SK-MEL-5 (cell line): ENCODE measurements around the gene PIEZO2. TPM values are rescaled to one million over a fixed set of nuclear protein-coding genes. Genes with fewer than 3 reads are reported as not detected.
A peak's percentile ranks its signal among the peaks of the same experiment; 100 is the strongest.
"Not testable (repeated sequence)": the region's sequence is repeated elsewhere in the genome, so short reads cannot be mapped to it uniquely, and the experiment has no call there.

Experiments
- DNase-seq: peaks from one replicate; pipeline ENCODE4 v3.0.0-alpha.2; 2016; ENCODE audit warnings: low read depth, low spot score
- in situ Hi-C: cut with HindIII; loops from 2 replicates; pipeline ENCODE4 v1.10.0; 2016; ENCODE audit warnings: low sequenced_read_pairs, high pct_unique_total_duplicates, low pct_unique_long_range_greater_than_20kb
- total RNA-seq: library from RNA; depleted of rRNA; stranded (reverse); fragments of >200 nt; shearing (Covaris generic); gene quantifications from 2 replicates; pipeline ENCODE4 v1.2.3, GENCODE V29; 2014

Gene PIEZO2
- total RNA-seq, 1 experiment from 2014 or later = 0.61 TPM

DNA sequence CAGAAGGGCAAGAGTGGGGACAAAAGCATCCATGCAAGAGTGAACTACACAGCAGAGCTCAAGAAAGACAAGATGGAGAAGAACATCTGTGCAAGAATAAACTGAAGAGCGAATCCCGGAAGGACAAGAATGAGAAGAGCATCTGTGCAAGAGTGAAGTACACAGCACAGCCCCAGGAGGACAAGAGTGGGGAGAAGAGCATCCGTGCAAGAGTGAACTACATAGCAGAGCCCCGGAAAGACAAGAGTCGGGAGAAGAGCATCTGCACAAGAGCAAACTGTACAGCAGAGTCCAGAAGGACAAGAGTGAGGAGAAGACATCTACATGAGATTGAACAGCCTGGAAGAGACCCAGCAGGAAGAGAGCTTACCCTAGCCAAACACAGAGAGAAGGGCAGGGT is 284.6 kb downstream of the PIEZO2 start:
- in situ Hi-C loops = no loop called here
- DNase-seq = no peak

DNA sequence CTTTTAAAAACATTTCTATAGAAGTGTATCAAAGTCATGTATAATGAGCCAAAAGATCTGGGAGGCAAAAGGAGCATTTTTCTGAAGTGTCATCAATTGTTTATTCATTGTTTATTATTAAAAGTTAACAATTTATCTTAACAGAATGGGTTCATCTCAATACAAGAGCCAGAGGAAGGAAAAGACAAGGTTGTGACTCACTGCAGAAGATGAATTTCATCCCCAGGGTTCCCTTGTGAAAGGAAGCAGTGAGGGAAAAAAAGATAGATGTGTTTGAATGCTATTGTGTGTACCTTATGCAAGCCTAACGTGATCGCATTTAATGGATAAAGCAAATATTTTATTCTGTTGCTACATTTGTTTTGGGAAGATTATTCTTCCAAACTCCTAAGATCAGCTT is 286.3 kb downstream of the PIEZO2 start:
- in situ Hi-C loops = no loop called here
- DNase-seq = no peak

DNA sequence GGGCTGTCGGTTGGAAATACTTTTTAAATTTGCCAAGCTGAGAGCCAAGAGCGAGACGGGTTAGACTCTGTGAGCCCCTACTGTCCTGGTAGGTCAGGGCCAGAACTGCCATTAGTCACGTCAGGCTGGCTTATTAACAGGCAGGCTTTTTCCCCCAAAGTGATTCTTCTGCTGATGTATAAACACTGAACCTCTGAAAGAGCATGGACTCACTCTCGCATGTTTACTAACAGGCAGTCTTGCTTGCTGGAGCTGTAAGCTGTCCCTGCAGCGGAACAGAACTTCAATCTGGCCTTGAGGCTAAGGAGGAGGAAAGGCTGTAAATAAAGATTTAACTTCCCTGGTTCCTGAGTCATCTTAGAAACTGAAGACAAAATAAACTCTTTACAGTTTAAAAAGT is 288.4 kb downstream of the PIEZO2 start:
- no peak for DNase-seq
- in situ Hi-C loops = no loop called here

- no peak for DNase-seq
- in situ Hi-C loops = no loop called here
Measured at GRCh38 chr18:10860382-10860781, 289.0 kb downstream of the PIEZO2 start.

GRCh38 chr18:10858477-10858876 is 290.9 kb downstream of the PIEZO2 start:
- in situ Hi-C loops = no loop called here
- no peak for DNase-seq

DNA sequence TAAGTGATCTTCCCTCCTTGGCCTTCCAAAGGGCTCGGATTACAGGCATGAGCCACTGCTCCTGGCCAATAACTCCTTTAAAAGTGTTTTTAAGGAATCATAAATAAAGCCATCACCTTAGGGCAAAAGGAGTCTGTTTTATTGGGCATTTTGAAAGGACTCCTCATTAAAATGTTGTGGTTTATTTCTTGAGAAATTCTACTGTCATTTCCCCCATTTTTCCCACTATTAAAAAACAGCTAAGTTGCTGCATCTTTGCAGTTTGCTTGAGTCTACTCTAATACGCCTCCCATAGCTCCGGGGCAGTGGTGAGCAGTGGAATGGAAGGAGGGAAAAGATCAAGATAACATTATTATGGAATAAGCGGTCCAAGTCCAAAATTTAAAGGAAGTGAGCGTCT is 293.2 kb downstream of the PIEZO2 start:
- DNase-seq = no peak
- in situ Hi-C loops = no loop called here

- no peak for DNase-seq
- in situ Hi-C loops = no loop called here
Measured at GRCh38 chr18:10852385-10853303, 296.7 kb downstream of the PIEZO2 start.

DNA sequence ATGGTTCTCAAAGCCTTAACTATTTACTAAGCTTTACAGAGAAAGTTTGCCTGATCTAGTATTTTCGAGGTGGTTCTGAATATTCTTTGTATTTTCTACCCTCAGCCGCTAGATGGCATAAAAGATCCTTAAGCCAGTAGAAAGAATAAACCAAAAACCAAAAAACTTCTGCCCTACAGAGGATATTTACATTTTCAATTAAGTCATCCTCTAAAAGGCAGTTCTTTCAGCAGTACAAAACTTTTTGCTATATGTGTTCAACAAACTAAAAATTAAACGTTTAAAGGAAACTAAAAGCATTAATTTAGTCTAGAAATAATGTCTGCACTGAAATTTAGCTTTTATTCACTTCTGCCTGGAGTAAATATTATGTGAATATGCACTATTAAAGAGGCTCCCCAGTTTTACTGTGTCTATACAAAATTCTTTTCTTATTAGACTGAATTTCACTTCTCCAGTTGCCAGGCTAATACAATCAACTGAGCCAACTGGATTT is 297.5 kb downstream of the PIEZO2 start:
- in situ Hi-C loops = no loop called here
- peak; percentile 73 for DNase-seq

- no peak for DNase-seq
- in situ Hi-C loops = no loop called here
Measured at GRCh38 chr18:10850840-10851239, 298.5 kb downstream of the PIEZO2 start.

DNA sequence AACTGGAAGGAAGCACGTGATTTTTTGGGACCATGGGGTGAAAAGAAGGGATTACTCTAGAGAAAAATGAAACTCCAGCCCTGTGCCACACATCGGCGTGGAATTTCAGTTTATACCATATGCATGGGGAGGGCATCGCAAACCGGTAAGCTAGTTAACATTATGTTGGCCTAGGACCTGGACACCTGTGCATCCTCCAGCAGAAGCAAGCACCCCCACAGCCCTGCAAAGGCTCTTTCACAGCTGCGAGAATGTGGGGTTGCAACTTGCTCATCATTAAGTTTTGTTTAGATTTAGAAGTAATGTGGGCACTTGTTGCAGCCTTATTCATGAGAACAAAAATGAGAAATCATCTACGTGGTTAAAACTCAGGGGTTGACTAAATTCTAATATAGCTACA is 299.2 kb downstream of the PIEZO2 start:
- no peak for DNase-seq
- in situ Hi-C loops = no loop called here

DNA sequence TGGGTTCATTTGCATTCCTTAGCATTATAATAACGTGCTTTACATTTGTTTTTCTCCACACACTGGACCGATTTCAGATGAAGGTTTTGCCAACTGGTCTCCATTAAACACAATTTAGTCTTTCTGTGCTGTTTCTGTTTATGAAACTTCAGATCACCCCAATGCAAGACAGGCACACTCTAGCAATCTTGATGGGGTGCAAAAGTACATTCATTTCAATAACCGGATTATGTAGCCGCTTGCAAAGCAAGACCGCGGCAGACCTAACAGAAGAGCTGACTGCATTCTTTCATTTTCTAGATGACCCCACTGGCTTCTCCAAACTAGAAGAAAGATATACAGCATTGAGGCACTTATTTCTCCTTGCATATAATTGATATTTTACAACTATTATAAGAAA is 301.5 kb downstream of the PIEZO2 start:
- DNase-seq = no peak
- in situ Hi-C loops = no loop called here

DNA sequence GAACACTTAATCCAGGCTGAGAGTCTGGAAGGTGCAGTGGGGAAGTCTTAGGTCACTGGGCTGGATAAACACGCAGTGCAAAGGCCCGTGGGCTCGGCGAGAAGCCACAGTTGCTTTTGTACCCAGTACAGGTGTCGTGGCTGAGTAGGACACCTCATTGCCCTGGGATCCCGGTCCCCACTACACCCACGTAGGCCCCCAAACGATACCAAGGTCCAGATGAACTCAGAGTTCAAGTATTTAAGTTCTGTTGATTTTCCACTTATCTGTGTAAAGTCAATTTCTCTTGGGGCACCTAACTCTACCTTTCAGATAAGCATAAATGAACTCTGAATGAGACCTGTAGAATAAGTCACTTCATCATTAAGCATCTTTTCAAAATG is 302.0 kb downstream of the PIEZO2 start:
- in situ Hi-C loops = no loop called here
- DNase-seq = no peak

DNA sequence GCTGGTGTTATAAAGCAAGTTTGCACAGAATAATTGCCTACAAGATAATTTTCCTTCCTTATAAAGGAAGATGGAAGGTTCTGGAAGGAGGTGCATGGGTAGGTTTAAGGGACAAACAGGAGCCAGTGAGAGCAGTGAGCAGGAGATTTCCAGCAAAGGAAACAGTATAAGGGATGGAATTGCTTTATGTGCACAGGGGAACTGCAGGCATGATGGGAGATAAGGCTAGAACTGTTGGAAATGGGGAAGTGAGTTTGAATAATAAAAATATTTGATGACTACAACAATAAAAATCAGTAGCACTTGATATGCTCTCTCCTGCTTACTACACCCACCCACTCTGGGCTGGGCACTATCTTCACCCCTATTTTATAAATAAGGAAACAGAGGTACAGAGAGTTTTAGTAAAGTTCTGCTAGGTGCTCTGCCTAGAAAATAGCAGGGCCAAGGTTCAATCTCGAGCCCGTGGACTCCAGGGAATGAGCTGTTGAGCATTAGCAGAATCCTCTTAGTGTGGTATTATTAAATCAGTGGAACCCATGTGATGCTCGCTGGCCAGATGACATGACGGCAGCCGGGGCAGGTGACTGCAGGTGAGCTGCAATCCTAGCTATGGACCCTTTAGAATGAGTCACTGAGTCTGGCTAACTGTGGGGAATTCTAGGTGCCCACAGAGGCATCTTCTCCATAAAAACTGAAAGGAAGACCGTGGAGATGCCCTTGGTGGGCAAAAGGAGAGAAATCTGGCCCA is 302.5 kb downstream of the PIEZO2 start:
- no peak for DNase-seq
- in situ Hi-C loops = no loop called here

GRCh38 chr18:10846035-10846434 is 303.3 kb downstream of the PIEZO2 start:
- in situ Hi-C loops, DNase-seq: not testable (repeated sequence)

DNA sequence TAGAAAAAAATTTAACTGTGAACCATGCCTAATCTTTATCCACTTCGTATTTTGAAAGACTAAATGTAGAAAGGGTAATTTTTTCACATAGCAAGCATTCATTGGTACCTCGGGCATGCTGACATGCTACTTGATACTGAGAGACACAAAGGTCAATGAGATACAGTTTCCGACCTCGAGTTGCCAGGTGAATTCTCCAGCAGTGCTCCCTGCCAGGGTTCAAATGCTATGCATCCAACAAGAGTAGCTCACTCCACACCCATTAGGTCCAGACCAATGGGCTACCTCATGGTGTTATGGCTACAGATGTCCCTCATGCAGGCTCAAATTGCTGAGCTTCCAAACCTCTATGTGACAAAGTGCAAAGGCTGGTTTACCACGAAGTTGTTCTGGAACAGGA is 305.8 kb downstream of the PIEZO2 start:
- DNase-seq = no peak
- in situ Hi-C loops = no loop called here

GRCh38 chr18:10842861-10843260 is 306.5 kb downstream of the PIEZO2 start:
- in situ Hi-C loops = no loop called here
- no peak for DNase-seq

GRCh38 chr18:10842371-10842770 is 307.0 kb downstream of the PIEZO2 start:
- in situ Hi-C loops = no loop called here
- DNase-seq = no peak

DNA sequence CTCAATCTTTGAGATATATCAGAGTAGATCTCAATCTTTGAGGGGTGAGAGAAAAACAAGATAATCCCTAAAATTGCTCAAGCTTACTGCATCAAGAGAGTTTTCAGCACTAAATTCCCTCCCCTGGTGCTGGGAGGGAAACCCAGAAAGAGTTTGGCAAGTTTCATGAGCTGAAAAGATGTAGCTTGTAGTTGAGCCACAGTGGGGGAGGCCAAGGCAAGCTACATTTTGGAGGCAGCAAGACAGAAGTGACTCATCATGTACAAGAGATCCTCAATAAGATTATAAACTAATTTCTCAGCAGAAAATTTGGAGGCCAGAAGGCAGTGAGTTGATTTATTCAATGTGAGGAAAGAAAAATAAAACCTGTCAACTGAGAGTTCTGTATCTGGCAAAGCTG is 308.2 kb downstream of the PIEZO2 start:
- no peak for DNase-seq
- in situ Hi-C loops = no loop called here

GRCh38 chr18:10840743-10841142 is 308.6 kb downstream of the PIEZO2 start:
- DNase-seq = no peak
- in situ Hi-C loops = no loop called here
